ENCODE data around the gene WNT7B. TPM values are rescaled to one million over a fixed set of nuclear protein-coding genes. Genes with fewer than 3 reads are reported as not detected.
A peak's percentile ranks its signal among the peaks of the same experiment; 100 is the strongest.

WNT7B gene
- total and polyA plus RNA-seq, 2 of the 8 experiments (the other 6 are each of a cell fraction or from before 2014, with no cell fraction given), result 0.14 to 0.24 TPM

GRCh38 chr22:45889093-45889538 lies 87.8 kb downstream of the WNT7B start:
- Histone ChIP-seq H3K79me2 (ENCODE audit: control insufficient read depth in 1 of 2, insufficient read depth in 2 of 2, low read length in 2 of 2) (no peaks in the 10 kb centered on the region), H3K9me3 (ENCODE audit: insufficient read depth in 2 of 2, low read depth in 1 of 2, low read length in 1 of 2) (no peaks in the 10 kb centered on the region), H3K14ac (ENCODE audit: insufficient read length) (no peak overlapping the region), H3K27me3 (replicated peaks in 1 of 4; ENCODE audit: control insufficient read depth in 3 of 4, extremely low read depth in 1 of 4, insufficient read depth in 3 of 4, low read length in 3 of 4) (peaks cover 0 to 2% (median 0%) of the 10 kb centered on the region in 4 experiments; a peak in 1 of 7 replicates), H3K4me2 (ENCODE audit: insufficient read depth in 1 of 2, low read depth in 2 of 2, low read length in 2 of 2) (no peak overlapping the region), H2BK20ac (ENCODE audit: low read length) (no peak overlapping the region), H3K4me1 (replicated peaks in 1 of 4; ENCODE audit: control insufficient read depth in 3 of 4, insufficient read depth in 4 of 4, low read length in 3 of 4) (peaks cover 0 to 3% (median 0%) of the 10 kb centered on the region in 4 experiments; a peak in 1 of 7 replicates), H2AK5ac (ENCODE audit: low read depth, low read length) (no peak overlapping the region), H4K20me1 (replicated peaks in 1 of 2; ENCODE audit: control insufficient read depth in 1 of 2, insufficient read depth in 2 of 2, low read length in 2 of 2) (peaks cover 2 to 5% of the 10 kb centered on the region in 2 experiments), H3K4me3 (ENCODE audit: extremely low read depth in 1 of 4, insufficient read depth in 2 of 4, low read depth in 3 of 4, low read length in 4 of 4) (no peak overlapping the region), H3K79me1 (ENCODE audit: low read depth, low read length) (no peaks in the 10 kb centered on the region), H3K23me2 (ENCODE audit: low read depth, low read length) (no peaks in the 10 kb centered on the region), H3K9ac (replicated peaks in 1 of 4; ENCODE audit: extremely low read depth in 1 of 4, low read depth in 3 of 4, low read length in 3 of 4) (no peak overlapping the region), H3K4ac (replicated peaks; ENCODE audit: insufficient read length, low read depth, low read length) (no peak overlapping the region), H2BK12ac (ENCODE audit: low read depth, low read length) (no peak overlapping the region), H3K56ac (replicated peaks; ENCODE audit: insufficient read length, low read depth, low read length) (no peak overlapping the region), H3K27ac (ENCODE audit: low read depth, low read length) (no peak overlapping the region), H3K18ac (ENCODE audit: extremely low read depth, low read length) (no peak overlapping the region), H2BK15ac (ENCODE audit: low read length) (no peak overlapping the region), H4K91ac (replicated peaks; ENCODE audit: insufficient read length, low read length) (no peak overlapping the region), H4K5ac (ENCODE audit: insufficient read length, low read depth, low read length) (no peak overlapping the region), H3K23ac (ENCODE audit: insufficient read length) (no peak overlapping the region), H3K36me3 (ENCODE audit: control insufficient read depth in 2 of 4, insufficient read depth in 4 of 4, low read length in 3 of 4) (no peaks in the 10 kb centered on the region), H4K8ac (ENCODE audit: extremely low read depth, insufficient read depth, low read length) (peak overlapping the region; percentile 72), H2AFZ (ENCODE audit: low read length) (no peak overlapping the region), H2BK120ac (replicated peaks; ENCODE audit: low read depth, low read length) (no peak overlapping the region), H2BK5ac (ENCODE audit: low read depth, low read length) (no peak overlapping the region)
- WGBS, 2 experiments (ENCODE audit: extremely low coverage in 1 of 2, insufficient coverage in 1 of 2, insufficient read length in 1 of 2, insufficient replicate concordance in 2 of 2, low coverage in 1 of 2, low lambda C conversion rate in 2 of 2, missing lambda C conversion rate in 1 of 2), result 83% methylated on average over 7 of the region's 10 CpGs; no CpG with 5 or more reads in 1 of the 2 experiments
- ChIA-PET CTCF (ENCODE audit: partially characterized antibody) (no interaction called here), POLR2A (ENCODE audit: partially characterized antibody) (no interaction called here)
- TF ChIP-seq GTF2F1 (IDR thresholded peaks at IDR 0.05; ENCODE audit: borderline replicate concordance, low read depth, low read length), result no peak
- no peak for TF ChIP-seq HDAC6 (IDR thresholded peaks at IDR 0.05; ENCODE audit: low read depth, low read length)
- TF ChIP-seq E2F6 (IDR thresholded peaks at IDR 0.05), result no peak
- no peak for TF ChIP-seq KDM5A (IDR thresholded peaks at IDR 0.05; ENCODE audit: low read length)
- TF ChIP-seq TAF1 (IDR thresholded peaks at IDR 0.05; ENCODE audit: low read depth, low read length), result no peak
- no peak for FAIRE-seq
- no peak for DNase-seq (ENCODE audit: low read depth in 1 of 2, low spot score in 2 of 2)
